ENCODE results near the gene MPRIP.
"Not testable (repeated sequence)": the region's sequence is repeated elsewhere in the genome, so short reads cannot be mapped to it uniquely, and the experiment has no call there.

The MPRIP gene

GRCh38 chr17:17013828-17014747 lies 28.2 kb upstream of the MPRIP start:
- DNase-seq = not testable (repeated sequence)

DNA sequence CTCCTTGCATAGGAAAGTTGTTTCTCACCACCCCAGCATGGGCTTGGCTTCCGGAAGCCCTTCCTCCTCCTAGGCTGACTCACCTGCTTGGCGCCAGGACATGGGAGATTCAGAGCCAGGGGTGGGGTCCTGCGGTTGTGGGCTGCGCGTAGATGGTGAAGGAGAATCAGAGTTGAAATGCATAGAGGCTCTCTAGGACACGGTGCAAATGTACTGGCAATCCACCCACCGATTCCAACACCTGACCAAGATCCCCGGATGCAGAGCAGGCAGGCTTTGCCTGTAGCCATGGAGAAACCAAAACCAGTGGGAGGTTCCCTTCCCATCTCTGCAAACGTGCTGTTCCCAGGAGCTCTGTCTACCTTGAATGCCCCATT lies 27.5 kb upstream of the MPRIP start:
- not testable (repeated sequence) for DNase-seq

GRCh38 chr17:17015230-17015629 lies 27.0 kb upstream of the MPRIP start:
- DNase-seq = no peak

- not testable (repeated sequence) for DNase-seq
Measured at GRCh38 chr17:17016199-17017197, 25.8 kb upstream of the MPRIP start.

DNA sequence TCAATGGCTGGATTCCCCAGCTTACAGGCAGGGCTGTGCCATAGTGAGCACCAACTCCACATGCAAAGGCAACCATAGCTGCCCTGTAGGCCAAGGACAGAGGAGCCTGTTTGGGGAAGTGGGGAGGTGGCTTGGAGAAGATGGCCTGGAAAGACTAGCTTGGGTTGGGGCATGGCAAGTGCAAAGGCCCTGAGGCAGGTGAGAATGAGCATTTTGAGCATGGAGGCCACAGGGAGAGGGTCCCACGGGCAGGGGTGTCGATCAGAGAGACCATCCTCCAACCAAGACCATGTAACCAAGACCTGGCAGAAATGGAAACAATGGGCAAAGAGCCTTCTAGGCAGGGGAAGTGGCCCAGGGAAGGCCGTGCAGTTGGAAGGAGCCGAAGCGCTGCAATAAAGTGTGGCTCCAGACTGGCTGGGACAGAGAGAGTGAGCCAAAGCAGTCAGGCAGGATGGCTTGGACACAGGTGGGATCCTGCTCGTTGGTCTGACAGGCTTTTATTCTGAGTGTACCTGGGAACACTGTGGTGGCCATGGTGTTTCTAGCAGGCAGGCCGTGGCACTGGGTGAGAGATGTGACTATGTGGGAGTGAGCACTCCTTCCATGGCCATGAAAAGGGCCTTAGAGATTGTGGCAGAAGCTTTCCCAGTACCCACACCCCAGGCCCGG lies 24.8 kb upstream of the MPRIP start:
- no peak for DNase-seq

- no peak for DNase-seq
Measured at GRCh38 chr17:17018021-17018441, 24.2 kb upstream of the MPRIP start.

- DNase-seq = no peak
Measured at GRCh38 chr17:17018612-17019429, 23.4 kb upstream of the MPRIP start.

- peak; percentile 28 for DNase-seq
Measured at GRCh38 chr17:17019430-17019762, 22.9 kb upstream of the MPRIP start.

DNA sequence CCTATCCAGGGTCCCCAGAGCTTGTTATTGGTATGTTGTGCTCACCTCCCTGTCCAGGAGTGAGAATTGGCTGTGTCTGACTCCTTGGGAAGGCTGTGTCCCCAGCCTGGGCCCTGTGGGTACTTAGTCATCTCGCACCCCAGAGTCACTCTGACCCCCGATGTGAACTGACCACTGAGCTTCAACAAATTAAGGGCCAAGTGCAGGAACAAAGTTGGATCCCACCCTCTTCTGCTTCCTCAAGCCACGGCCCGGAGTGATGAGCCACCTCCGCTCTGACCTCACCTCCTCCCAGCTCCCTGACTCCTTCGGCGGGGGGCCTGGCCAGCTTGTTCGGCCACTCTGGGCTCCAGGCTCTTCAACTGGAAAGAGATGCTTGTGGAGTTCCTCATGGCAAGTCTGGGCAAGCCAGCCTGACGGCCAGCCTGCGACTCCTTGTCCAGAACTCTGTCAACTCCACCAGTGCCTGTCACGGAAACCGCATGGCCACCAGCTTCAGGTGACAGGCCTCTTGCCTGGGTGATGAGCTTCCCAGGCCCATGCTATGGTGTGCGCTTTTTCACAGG lies 22.3 kb upstream of the MPRIP start:
- peak; percentile 19 for DNase-seq

- no peak for DNase-seq
Measured at GRCh38 chr17:17020821-17021193, 21.4 kb upstream of the MPRIP start.

DNA sequence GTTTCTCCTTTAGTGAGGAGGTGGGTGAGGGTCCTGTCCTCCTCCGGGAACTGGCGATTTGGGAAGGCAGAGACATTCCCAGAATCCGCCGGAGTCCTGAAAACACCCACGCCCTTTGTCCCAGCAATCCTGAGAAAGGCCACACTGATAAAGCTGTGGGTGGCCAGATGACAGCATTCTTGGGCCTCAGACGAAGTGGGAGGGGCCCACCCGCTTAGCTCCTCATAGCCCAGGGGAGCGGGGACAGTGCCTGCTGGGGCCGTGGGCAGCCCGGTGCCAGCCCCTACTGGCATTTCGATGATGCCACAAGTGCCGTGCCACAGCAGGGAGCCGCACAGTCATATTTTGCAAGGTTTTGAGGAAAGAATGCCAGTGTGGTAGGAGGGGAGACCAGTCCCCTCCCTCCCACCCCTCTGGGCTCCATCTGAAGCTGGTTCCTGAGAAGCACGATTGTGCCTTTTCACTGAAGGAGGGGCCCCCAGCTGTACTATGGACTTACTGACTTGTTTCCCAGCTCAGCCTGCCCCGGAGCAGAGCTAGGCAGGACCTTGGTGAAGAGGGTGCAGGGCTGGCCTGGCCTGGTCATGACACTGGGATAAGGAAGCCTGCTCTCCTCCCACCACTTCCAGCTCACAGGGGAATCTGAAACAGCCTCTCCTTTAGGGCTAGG lies 20.9 kb upstream of the MPRIP start:
- DNase-seq = peak; percentile 42

- DNase-seq = peak; percentile 19
Measured at GRCh38 chr17:17022011-17022410, 20.2 kb upstream of the MPRIP start.

- DNase-seq = peak; percentile 41
Measured at GRCh38 chr17:17022456-17022855, 19.8 kb upstream of the MPRIP start.

- DNase-seq = no peak
Measured at GRCh38 chr17:17024778-17025300, 17.4 kb upstream of the MPRIP start.

DNA sequence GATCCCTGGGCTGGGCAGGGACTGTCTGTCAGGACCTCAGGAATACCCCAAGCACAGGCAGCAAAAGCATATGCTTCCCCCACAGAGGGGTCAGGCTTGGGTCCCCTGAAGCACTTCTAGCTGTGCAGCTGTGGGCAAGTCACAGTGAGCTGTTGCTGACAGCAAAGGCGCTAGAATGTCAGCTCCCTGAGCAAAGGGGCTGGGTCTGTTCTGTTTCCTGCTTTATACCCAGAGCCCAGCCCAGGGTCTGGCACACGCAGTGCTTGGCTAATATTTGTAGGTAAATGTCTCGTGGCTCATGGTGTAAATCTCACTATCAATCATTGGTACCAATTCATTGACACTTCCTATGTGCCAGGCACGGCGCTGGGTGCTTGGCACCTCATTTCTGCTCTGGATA lies 16.6 kb upstream of the MPRIP start:
- DNase-seq = no peak

- no peak for DNase-seq
Measured at GRCh38 chr17:17026163-17026562, 16.1 kb upstream of the MPRIP start.

GRCh38 chr17:17027442-17028058 lies 14.7 kb upstream of the MPRIP start:
- DNase-seq = no peak

DNA sequence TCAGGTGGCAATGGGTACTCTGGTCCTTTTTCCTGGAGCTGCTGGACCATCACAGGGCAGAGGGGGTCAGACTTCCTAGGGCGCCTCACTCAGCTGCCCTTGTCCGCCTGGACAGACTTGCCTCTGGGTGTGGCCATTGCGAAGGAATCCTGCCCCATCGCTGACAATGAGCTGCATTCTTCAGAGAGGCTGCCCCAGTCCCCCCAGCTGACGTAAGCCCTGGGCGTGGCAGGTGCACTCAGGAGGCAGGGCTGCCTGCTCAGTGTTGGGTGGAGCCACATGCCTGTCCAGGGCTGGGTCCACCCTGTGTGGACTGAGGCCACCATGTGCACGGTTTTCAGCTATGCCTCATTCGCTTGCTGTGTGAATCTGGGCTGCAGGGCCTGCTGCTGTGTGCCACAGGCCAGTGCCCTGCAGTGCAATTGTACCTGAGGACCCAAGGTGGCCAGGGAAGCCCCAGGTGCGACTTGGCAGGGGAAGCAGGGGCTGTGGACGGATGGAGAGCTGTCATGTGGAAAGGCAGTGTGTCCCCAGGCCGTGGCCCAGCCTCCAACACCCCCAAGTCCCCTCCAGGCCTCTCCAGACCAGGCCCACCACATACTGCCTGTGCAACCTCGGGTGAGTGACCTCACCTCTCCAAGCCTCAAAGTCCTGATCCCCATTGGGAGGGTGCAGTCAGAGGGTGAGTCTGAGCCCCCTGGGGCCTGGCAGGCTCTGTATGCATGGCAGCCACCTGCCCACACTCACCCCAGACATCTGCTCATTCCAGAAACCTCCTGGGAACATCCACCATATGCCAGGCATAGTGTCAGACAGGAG lies 14.0 kb upstream of the MPRIP start:
- DNase-seq = peak; percentile 78

- DNase-seq = peak; percentile 41
Measured at GRCh38 chr17:17028878-17029535, 13.2 kb upstream of the MPRIP start.
